ENCODE measurements around the gene PKD1. TPM values are rescaled to one million over a fixed set of nuclear protein-coding genes. Genes with fewer than 3 reads are reported as not detected.
A peak's percentile ranks its signal among the peaks of the same experiment; 100 is the strongest.
"Not testable (repeated sequence)": the region's sequence is repeated elsewhere in the genome, so short reads cannot be mapped to it uniquely, and the experiment has no call there.

The PKD1 gene
- total and polyA plus RNA-seq, 12 donors = 76.7 to 122 (median 104) TPM

- intact Hi-C loops (cut with DNase I); H3K9me3 ChIP-seq; DNase-seq; H3K27me3 ChIP-seq; H3K36me3 ChIP-seq: not testable (repeated sequence)
- H3K4me3 ChIP-seq = peak overlapping the region in 8 of 10 donors; percentile 32 to 55 (median 48)
- peaks cover 54 to 82% (median 72%) of the 10 kb centered on the region in 9 donors for H3K4me1 ChIP-seq
- peak in 7 of 8 donors; percentile 1 to 13 (median 7) for ATAC-seq
- WGBS, 2 donors = 27 to 34% methylated on average over 21 to 24 of the region's 27 CpGs
- peak overlapping the region; percentile 92 to 100 (median 98) for H3K27ac ChIP-seq
Observed at GRCh38 chr16:2123706-2124376, 11.9 kb downstream of the PKD1 start.

- H3K4me3 ChIP-seq = peak overlapping the region in 5 of 10 donors; percentile 6 to 55 (median 20)
- WGBS, 2 donors = 41 to 54% methylated on average over 16 to 19 of the region's 26 CpGs
- H3K4me1 ChIP-seq = peaks cover 52 to 75% (median 66%) of the 10 kb centered on the region in 9 donors
- DNase-seq; H3K36me3 ChIP-seq; H3K27me3 ChIP-seq; H3K9me3 ChIP-seq; intact Hi-C loops (cut with DNase I): not testable (repeated sequence)
- peak overlapping the region; percentile 64 to 100 (median 98) for H3K27ac ChIP-seq
- peak in 5 of 8 donors; percentile 16 to 33 (median 19) for ATAC-seq
Observed at GRCh38 chr16:2122934-2123683, 12.6 kb downstream of the PKD1 start.

- H3K27ac ChIP-seq = peak overlapping the region; percentile 30 to 100 (median 96)
- 58 to 64% methylated on average over 15 to 16 of the region's 17 CpGs for WGBS, 2 donors
- TF ChIP-seq, protein P1, sequence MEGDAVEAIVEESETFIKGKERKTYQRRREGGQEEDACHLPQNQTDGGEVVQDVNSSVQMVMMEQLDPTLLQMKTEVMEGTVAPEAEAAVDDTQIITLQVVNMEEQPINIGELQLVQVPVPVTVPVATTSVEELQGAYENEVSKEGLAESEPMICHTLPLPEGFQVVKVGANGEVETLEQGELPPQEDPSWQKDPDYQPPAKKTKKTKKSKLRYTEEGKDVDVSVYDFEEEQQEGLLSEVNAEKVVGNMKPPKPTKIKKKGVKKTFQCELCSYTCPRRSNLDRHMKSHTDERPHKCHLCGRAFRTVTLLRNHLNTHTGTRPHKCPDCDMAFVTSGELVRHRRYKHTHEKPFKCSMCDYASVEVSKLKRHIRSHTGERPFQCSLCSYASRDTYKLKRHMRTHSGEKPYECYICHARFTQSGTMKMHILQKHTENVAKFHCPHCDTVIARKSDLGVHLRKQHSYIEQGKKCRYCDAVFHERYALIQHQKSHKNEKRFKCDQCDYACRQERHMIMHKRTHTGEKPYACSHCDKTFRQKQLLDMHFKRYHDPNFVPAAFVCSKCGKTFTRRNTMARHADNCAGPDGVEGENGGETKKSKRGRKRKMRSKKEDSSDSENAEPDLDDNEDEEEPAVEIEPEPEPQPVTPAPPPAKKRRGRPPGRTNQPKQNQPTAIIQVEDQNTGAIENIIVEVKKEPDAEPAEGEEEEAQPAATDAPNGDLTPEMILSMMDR (IDR thresholded peaks at IDR 0.05) = no peak
- ATAC-seq (no peak), DNase-seq (no peak)
- H3K9me3 ChIP-seq = no peaks in the 10 kb centered on the region
- H3K36me3 ChIP-seq = peaks cover 0 to under 1% (median 0%) of the 10 kb centered on the region in 9 donors
- H3K27me3 ChIP-seq = no peaks in the 10 kb centered on the region
- H3K4me1 ChIP-seq = peaks cover 51 to 72% (median 66%) of the 10 kb centered on the region in 9 donors
- intact Hi-C loops (cut with DNase I) = no loop called here
- H3K4me3 ChIP-seq = peak overlapping the region in 5 of 10 donors; percentile 2 to 55 (median 18)
Observed at GRCh38 chr16:2122429-2122828, 13.3 kb downstream of the PKD1 start.

DNA sequence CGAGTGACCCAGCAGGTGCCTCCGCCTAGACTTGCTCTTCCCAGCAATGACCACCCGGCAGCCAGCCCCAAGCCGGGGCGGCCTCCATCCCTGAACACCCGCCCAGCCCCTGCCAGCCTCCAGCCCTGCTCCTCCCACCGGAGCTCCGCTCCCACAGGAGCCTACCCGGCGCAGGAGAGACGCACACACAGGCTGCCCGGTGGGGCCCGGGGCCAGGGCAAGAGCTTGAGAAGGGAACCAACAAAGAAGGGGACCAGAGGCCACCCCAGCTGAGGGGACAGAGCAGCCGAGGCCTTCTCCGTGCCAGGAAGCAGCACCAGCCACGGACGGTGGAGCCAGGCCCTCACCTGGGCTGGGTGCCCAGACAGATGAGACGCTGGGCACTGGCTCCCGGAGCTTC, 13.8 kb downstream of the PKD1 start:
- H3K27me3 ChIP-seq = no peaks in the 10 kb centered on the region
- TF ChIP-seq, protein P1 (IDR thresholded peaks at IDR 0.05) = no peak
- peaks cover 0 to 5% (median 0%) of the 10 kb centered on the region in 9 donors for H3K36me3 ChIP-seq
- H3K4me3 ChIP-seq = peak overlapping the region in 7 of 10 donors; percentile 3 to 26 (median 13)
- 36 to 58% methylated on average over 18 to 19 of the region's 19 CpGs for WGBS, 2 donors
- DNase-seq = peak in 1 of 2 donors; percentile 57
- ATAC-seq = peak in 6 of 8 donors; percentile 2 to 32 (median 22)
- intact Hi-C loops (cut with DNase I) = no loop called here
- no peaks in the 10 kb centered on the region for H3K9me3 ChIP-seq
- H3K27ac ChIP-seq = peak overlapping the region; percentile 30 to 100 (median 96)
- H3K4me1 ChIP-seq = peaks cover 46 to 72% (median 61%) of the 10 kb centered on the region in 9 donors

GRCh38 chr16:2121325-2121724, 14.4 kb downstream of the PKD1 start:
- H3K4me3 ChIP-seq = peak overlapping the region in 6 of 10 donors; percentile 6 to 26 (median 16)
- peak in 2 of 8 donors; percentile 5 to 28 for ATAC-seq

GRCh38 chr16:2117960-2118722, 17.6 kb downstream of the PKD1 start:
- intact Hi-C loops (cut with DNase I); H3K27ac ChIP-seq; H3K4me3 ChIP-seq; H3K9me3 ChIP-seq; H3K27me3 ChIP-seq; DNase-seq; ATAC-seq: not testable (repeated sequence)
- WGBS, 2 donors = 72 to 79% methylated on average over 23 to 24 of the region's 35 CpGs
- H3K4me1 ChIP-seq = peaks cover 17 to 43% (median 29%) of the 10 kb centered on the region in 9 donors
- peaks cover 0 to 29% (median 4%) of the 10 kb centered on the region in 9 donors for H3K36me3 ChIP-seq

More at GRCh38 chr16:2121325-2121724, 14.4 kb downstream of the PKD1 start:
- H3K27me3 ChIP-seq; H3K9me3 ChIP-seq; intact Hi-C loops (cut with DNase I); H3K36me3 ChIP-seq: not testable (repeated sequence)
- WGBS, 2 donors = 36 to 43% methylated on average over 6 to 9 of the region's 9 CpGs
- TF ChIP-seq, protein P1 (IDR thresholded peaks at IDR 0.05) = peak in 7 of 9 donors; percentile 29 to 63 (median 50)
- Histone ChIP-seq H3K4me1 (peaks cover 42 to 72% (median 58%) of the 10 kb centered on the region in 9 donors), H3K27ac (peak overlapping the region in 9 of 10 donors; percentile 36 to 100 (median 98))
- peak in 1 of 2 donors; percentile 61 for DNase-seq

DNA sequence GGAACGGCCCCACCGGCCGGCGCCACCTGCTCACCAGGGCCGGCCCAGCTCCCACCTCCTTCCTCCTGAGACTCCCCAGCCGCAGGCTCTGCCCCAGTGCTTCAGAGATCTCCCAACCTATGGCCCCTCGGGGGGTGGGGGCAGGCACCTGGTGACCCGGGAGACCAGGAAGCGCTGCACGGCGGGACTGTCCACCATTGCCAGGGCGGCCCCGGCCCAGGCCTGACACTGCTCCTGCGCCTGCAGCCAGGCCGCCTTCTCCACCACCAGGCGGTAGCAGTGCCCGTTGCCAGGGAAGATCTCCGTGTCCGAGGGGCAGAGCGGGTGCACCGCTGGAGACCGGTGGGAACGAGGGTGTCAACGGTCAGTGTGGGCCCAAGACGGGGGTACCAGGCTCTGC, 18.4 kb downstream of the PKD1 start:
- H3K4me3 ChIP-seq; H3K9me3 ChIP-seq; ATAC-seq; H3K27me3 ChIP-seq; intact Hi-C loops (cut with DNase I); DNase-seq: not testable (repeated sequence)
- WGBS, 2 donors = 86 to 91% methylated on average over 16 to 20 of the region's 25 CpGs
- H3K4me1 ChIP-seq = peaks cover 11 to 35% (median 21%) of the 10 kb centered on the region in 9 donors
- peak overlapping the region in 1 of 10 donors; percentile 16 for H3K27ac ChIP-seq
- H3K36me3 ChIP-seq = peaks cover 0 to 35% (median 4%) of the 10 kb centered on the region in 9 donors
